Suppressor macrophage treated with lipopolysaccharide for 4 hours (primary cell): ENCODE data around the gene AHSA1.
A peak's percentile ranks its signal among the peaks of the same experiment; 100 is the strongest.
"Not testable (repeated sequence)": the region's sequence is repeated elsewhere in the genome, so short reads cannot be mapped to it uniquely, and the experiment has no call there.

ENCODE experiments used
- DNase-seq: peaks from one replicate; pipeline ENCODE4 v3.0.0-alpha.2; 2020

Gene AHSA1

DNA sequence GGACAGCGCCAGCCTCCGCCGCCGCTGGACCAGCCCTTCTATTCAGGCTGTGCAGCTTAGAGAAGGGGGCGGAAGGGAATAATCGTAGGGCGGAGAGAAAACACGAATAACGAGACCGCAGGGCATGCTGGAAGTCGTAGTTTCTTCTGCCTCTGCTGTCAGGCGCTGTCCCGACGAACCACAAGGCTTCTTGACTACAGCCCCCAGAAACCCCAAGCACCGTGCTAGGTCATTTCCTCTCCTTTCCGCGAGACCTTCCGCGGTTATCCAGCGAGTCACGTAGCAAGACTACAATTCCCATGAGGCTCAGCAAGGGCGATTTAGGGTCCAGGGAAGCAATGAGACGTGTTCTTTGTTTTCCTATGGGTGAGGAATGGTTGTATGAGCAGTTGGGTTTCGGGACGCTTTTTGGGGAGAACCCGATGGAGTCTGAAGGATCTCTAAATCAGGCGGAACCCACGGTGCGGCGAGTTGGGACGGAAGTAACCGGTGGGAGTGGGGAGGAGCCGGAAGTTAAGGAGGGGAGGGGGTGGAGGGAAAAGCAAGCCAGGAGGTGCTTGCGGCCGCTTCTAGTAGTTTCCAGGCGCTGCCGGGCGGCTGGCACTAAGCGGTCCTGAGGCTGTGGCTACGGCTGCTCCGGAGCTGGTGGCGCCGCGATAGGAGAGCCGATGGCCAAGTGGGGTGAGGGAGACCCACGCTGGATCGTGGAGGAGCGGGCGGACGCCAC is at the start of gene AHSA1, which contains the start of gene VIPAS39:
AHSA1 (plus strand) TSS at position 572 of the 727 bp plus-strand sequence; CDS start at position 669, 97 bp downstream.
VIPAS39 (minus strand) TSS at position 80 of the 727 bp plus-strand sequence. CDS start 3,499 bp downstream, outside the sequence.
- DNase-seq, result peak; percentile 98

DNA sequence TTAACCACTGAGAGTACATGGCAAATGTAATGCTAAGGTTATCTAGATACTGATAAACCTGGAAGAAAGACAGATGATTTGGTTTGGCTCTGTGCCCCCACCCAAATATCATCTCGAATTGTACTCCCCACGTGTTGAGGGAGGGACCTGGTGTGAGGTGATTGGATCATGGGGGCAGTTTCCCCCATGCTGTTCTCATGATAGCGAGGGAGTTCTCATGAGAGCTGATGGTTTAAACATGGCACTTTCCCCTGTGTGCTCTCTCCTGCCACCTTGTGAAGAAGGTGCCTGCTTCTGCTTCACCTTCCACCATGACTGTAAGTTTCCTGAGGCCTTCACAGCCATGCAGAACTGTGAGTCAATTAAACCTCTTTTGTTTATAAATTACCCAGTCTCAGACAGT is 48.8 kb upstream of the AHSA1 start:
- DNase-seq, result no peak

DNA sequence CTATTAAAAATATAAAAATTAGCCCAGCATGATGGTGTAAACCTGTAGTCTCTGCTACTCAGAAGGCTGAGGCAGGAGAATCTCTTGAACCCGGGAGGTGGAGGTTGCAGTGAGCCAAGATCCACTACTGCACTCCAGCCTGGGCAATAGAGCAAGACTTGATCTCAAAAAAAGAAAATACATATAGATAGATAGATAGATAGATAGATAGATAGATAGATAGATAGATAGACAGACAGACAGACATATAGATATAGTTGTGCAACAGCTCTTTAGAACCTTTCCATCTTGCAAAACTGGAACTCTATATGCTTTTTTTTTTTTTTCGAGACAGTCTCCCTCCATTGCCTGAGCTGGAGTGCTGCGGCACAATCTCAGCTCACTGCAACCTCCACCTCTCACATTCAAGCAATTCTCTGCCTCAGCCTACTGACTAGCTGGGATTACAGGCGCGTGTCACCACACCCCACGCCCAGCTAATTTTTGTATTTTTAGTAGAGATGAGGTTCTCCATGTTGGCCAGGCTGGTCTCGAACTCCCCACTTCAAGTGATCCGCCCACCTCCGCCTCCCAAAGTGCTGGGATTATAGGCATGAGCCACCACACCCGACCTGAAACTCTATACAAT is 42.4 kb upstream of the AHSA1 start:
- not testable (repeated sequence) for DNase-seq

DNA sequence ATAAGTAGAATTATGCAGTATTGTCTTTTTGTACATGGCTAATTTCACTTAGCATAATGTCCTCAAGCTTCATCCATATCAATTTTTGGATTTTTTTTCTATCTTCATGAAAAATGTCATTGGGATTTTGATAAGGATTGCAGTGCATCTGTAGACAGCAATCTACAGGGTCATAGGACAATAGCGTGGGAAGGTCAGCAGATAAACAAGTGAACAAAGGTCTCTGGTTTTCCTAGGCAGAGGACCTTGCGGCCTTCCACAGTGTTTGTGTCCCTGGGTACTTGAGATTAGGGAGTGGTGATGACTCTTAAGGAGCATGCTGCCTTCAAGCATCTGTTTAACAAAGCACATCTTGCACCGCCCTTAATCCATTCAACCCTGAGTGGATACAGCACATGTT is 41.8 kb upstream of the AHSA1 start:
- not testable (repeated sequence) for DNase-seq

DNA sequence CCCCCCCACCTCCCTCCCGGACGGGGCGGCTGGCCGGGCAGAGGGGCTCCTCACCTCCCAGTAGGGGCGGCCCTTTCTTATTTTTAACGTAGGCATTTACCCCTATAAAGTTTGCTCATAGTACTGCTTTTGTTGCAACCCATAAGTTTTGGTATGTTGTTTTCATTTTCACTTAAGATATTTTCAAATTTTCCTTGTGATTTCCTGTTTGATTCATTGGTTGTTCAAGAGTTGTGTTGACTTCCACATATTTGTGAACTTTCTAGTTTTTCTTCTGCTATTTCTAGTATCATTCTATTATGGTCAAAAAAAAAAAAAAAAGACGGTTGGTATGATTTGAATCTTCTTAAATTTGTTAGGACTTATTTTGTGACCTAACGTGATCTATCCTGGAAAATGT is 41.1 kb upstream of the AHSA1 start:
- peak; percentile 51 for DNase-seq

DNA sequence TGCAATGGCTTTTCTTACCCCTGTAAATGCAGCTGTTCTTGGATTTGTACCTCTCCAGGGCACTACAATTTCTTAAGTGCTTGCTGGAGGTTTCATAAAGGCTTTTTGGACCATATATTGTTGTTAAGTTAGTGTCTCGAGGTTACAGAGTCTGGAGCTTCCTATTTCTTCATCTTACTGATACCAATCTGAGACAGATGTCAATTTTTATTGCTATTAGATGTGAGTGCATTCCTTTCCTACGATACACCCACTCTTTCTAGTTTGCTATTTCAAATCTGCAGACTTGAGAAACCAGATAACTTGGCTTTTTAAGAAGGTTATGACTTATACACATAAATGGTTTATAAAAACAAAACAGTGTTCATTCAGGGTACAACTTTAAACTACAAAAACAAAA is 36.7 kb upstream of the AHSA1 start:
- no peak for DNase-seq

DNA sequence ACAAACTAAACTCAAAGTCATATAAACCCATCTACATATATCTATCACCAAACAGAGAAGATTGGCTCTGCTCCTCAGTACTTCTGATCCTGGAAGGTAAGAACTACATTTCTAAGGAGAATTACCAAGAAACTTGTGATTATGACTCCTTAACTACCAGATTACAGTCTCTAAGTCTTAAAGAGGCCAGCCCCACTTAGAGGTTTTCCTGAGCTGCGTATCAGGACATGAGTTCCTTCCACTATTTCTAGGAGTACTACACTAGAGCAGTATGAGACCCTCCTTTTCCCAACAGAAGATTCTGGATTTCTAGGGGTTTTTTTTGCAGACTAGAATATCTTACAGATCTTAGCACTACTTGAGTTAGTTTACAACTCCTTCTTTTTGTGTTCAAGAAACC is 34.5 kb upstream of the AHSA1 start, which contains the start of gene NOXRED1:
NOXRED1 (minus strand) TSS at position 101 of the 400 bp plus-strand sequence. CDS start 634 bp downstream, outside the sequence.
- no peak for DNase-seq

DNA sequence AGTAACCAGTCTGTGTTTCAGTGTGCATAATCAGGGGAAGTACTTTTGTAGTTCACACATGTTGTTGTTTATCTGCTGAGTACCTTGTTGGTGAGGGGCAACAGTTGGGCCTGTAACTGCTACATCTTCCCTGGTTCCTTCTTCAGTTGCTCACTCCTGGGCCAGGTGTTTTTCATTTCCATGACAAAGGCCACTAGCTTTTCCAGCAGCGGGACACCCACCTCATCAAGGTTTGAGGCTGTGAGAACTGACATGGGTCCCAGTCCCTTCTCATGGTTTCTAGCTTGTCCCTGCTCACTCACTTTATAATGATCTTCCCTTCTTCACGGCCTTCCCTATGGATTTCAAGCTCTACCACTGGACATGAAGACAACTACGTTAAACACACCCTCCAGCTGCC is 33.0 kb upstream of the AHSA1 start:
- no peak for DNase-seq

DNA sequence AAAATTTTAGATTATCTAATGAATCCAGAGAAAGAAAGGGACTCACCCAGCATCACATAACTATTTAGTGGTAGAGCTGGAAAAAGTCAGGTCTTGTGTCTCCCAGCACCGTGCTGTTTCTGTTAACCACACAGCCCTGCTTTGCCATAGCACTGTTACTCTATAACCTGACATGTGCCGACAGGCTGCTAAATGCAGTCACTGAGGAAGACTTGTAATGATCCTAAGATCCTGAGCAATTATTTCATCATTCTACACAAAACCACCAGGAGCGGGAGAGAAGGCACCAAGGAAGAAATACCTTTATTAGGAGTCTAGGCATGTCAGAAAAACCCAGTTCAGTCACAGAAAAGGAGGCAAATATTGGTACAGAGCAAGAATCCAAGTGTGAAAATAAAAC is 31.5 kb upstream of the AHSA1 start:
- DNase-seq, result no peak

DNA sequence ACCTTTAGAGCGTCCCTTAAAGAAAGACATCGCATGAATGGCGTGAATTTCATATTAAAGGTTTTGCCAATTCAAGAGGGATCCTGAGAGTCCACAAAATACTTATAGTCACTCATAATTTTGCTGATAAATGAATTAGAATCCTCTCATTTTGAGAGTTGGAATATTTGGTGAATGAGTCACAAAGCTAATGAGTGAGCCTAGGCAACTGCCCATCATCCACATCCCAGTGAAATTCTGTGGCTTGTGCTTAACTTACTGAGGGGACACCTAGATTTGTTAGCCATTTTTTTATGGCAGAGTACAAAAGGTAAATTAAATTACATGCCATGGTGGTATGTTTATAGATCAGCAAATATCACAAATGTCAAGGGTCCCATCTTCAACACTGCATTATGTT is 21.9 kb upstream of the AHSA1 start:
- no peak for DNase-seq

DNA sequence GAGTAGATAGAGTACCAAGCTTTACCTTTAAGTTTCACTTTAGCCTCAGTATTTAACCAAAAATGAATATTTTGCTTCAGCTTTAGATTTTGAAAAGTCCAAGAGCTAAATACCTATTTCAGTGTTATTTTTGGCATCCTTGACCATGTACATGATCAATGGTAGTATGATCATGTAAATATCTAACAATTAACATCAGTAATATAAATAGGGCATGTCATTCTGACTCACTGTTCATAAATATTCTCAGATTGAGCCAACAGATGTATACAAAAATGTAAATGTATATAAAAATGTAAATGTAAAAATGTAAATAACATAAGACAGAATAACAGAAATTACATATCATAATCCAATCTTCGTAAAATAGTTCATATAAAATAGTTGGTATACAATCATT is 19.3 kb upstream of the AHSA1 start:
- DNase-seq, result no peak

DNA sequence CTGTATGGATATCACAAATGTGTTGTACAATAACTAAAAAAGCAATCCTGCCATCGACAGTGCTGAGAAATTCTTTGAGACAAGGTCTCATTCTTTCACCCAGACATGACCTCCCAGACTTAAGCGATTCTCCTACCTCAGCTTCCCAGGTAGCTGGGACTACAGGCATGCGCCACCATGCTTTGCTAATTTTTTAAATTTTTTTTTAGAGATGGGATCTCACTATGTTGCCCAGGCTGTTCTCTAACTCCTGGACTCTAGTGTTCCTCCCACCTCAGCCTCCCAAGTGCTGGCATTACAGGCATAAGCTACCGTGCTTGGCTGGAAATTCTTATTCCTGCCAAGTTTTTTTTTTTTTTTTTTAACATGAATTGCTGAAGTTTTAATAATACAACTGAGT is 18.0 kb upstream of the AHSA1 start:
- no peak for DNase-seq

DNA sequence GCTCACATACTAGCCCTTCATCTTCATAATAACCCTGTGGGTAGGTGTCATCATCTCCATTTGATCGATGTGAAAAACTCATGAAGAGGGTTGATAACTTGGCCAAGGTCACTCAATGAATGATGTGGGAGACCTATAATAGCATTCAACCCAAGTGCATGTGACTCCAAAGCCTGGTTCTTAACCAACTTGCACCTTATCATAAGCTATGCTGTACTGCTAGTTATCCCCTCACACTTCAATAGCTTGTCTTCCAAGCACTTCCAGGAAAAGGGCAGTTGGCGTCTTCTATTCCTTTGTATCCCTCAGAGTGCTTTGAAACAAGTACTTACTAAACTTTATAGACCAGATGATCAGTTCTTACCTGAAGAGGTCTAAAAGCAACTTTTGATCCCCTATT is 15.7 kb upstream of the AHSA1 start:
- DNase-seq, result no peak

DNA sequence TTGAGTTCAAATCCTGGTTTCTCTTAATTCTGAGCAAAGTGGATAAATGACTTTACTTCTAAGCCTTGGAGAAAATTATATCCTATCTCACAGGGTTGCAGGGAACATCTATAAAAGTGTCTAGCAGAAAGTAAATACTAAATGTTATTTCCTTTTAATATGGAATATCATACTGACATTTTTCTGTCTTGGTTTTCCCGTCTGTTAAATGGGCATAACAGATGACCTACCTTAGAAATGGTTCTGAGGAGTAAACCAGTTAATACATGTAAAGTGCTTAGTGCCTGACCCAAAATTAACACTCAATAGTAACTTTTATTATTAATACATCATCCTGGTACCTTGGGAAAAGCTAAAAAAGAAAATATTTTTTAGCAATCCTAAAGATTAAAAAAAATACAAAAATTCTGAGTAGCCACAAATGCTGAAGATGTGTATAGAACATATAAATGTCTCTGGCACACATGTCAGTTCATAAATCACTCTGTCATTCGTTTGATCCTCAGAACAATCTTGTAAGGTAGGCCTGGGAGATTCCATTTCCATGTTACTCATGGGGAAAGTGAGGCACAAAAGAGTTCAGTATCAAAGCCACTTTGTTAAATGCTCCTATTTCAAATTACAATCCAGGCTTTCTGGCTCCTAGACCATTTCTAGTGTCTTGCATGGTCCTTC is 1.8 kb upstream of the AHSA1 start:
- DNase-seq, result no peak

DNA sequence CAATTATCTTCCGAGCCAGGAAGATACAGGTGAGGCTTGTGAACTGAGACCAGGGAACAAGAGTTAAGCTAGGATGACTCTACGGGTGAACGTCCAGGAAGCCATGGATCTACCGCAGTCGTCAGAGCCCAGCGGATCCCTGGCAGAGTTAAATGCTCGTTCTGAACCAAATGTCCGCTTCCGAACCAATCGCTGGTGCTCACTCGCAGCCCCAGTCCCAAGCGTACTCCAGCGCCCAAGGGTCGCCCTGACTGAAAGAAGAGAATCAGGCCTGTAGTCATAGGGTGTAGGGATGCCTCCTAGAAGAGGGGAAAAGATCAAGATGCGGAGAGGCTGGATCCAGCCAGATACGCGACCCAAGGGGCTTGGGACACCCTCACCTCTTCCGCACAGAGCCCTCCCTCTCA is 775 bp upstream of the AHSA1 start:
- DNase-seq, result no peak

DNA sequence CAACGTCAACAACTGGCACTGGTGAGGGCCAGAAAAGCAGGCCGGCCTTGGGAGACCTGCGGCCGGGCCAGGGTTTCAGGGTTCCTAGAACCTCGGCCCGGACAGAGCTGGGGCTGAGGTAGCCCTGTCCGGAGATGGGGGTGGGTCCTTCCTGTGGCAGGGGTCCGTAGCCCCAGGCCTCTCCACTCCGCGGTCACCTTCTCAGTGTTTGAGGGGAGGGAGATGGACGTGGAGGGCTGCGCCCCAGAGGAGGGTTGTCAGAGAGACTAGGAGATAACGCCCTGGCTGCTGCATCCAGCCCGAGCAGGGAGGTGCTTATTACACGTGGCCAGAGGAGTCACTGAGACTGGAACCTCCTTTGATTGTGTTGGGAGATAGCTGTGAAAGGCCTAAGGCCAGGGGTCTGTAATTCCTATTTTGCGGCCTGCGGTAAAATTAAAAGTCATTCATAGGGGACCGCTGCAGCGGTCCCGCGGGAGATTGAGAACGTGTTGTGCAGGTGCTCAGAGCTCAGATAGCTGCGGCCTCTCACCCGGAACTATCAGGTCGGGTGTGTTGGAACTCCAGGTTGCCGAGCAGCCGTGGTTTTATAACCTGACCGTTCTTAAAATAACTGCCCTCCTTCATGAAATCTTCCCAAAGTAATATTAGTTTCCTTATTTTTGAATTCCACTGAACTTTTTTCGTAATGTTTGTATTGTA is 507 bp downstream of the AHSA1 start:
- peak; percentile 33 for DNase-seq

DNA sequence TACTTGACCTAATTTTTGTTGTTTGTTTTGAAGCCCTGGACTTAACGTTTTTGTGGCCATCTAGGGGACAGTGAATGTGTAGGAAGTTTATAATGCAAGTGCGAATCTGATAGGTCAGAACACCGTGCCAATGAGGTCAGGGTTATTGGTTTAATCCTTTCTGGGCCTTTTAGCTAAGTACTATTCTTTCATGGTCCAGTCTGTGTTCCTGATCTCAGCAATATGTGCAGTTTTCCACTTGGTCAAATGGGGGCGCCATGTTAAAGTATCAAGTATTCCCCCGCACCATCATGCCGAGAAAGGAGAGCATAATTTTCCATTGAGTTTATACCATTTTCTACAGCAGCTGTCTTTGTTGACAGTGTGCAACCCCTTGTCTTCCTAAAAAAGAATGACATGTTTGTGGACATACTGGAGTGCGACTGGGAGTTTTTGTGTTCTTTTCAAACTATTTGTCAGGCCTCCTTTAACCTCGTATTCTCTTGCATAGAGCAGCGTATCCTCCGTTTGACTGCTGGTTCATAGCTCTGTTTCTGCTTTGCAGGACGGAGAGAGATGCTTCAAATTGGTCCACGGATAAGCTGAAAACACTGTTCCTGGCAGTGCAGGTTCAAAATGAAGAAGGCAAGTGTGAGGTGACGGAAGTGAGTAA is 1.3 kb downstream of the AHSA1 start:
- DNase-seq, result peak; percentile 82

DNA sequence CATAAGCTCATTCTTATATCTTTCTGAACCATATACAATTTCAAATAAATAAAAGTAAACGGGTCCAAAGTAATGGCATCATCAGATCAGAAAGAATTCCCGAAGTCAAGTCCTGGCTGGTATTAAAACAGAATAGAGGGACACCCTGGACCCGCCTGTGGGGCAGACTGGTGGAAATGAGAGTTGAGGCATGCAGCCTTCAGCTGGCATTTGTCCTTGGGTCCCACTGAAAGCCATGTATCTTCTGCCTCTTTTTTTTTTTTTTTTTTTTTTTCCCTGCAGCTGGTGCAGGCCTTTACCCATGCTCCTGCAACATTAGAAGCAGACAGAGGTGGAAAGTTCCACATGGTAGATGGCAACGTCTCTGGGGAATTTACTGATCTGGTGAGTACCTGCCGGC is 9.9 kb downstream of the AHSA1 start:
- no peak for DNase-seq

DNA sequence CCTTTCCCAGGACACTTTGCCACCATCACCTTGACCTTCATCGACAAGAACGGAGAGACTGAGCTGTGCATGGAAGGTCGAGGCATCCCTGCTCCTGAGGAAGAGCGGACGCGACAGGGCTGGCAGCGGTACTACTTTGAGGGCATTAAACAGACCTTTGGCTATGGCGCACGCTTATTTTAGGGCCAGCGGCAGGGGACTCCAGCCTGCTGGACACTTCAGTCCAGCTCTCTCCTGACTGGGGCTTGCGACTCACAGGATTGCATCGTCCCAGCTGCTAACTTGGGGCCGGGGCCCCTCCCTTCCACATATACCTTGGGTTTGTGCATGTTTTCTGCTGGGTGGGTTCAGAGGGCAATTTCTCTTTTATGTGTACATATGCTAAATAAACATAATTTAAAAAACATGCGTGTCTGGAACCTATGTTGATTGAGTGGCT is 11.2 kb downstream of the AHSA1 start:
- DNase-seq, result no peak

DNA sequence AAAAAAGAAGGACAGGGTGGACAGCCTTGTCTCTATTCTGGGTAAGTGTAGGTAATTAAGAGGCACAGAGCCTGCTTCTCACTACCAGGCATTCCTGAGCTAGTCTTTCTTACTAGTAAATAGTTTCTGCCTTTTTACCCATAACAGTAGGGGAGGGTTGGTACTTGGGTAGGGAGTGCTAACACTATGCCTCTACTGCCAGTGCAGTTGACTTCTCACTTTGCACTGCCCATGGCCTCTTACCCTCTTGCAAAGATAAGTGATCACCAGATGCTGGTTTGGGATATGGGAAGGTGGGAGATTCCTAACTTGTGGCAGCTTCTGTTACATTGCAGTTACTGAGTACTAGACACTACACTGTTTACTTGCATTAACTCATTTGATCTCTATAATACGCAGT is 11.6 kb downstream of the AHSA1 start:
- DNase-seq, result no peak

DNA sequence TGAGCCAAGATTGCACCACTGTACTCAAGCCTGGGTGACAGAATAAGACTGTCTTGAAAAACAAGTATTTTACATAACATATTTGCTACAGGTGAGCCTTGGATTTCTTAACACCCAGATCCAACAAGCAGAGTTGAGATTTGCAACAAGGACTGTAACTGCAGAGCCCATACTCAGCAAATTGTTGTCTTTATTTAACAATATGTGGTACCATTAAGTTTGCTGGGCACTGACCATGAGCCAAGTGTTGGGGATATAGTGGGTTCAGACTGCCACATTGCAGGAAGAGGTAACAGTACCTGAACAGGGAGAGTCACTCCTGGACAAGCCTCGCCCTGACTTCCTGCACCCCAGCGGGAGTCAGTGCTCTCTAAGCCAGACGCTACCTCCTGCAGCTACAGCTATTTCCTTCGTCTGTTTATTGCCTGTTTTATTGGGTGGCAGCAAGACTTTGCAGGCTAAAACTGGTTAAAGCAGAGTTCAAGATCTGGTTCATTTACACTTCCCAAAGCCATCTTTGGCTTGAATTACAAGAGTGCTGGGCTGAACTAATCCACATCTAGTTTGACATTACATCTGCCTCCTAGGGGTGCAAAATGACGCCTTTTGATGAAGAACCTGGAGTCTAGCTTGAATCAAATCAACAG is 12.5 kb downstream of the AHSA1 start:
- no peak for DNase-seq

DNA sequence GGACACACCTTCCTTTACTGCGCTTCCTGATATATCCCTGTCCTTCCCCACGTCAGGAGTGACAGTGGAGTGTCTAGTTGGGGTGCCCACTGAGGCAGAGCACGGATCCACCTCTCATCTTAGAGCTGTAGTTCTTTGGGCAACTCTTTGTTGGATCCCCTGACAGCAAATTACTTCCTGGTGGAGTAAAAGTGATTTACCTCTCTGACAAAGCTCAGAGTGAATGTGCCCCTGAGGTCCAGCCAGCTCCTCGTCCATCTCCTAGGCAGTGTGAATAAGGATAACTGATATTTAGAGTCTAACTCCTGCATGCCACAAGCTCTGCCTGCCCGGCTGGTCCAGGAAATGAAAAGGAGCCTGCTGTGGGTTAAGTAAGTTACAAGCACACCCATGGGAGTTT is 16.0 kb downstream of the AHSA1 start:
- no peak for DNase-seq
